Activated naive CD8-positive, alpha-beta T cell treated with anti-CD3 and anti-CD28 coated beads for 36 hours (primary cell): ENCODE results near the gene MEOX1. TPM values are rescaled to one million over a fixed set of nuclear protein-coding genes. Genes with fewer than 3 reads are reported as not detected.

ENCODE experiments used
- DNase-seq: peaks from one replicate; pipeline ENCODE4 v3.0.0; 2021
- H3K27ac Mint-ChIP-seq: one replicate; pipeline ENCODE4 v1.8.0; 2022; ENCODE audit warnings: mild to moderate bottlenecking, moderate library complexity, mixed read lengths
- H3K27me3 Mint-ChIP-seq: one replicate; pipeline ENCODE4 v1.8.0; 2022; ENCODE audit warnings: mild to moderate bottlenecking, mixed read lengths
- H3K36me3 Mint-ChIP-seq: one replicate; pipeline ENCODE4 v1.8.0; 2021; ENCODE audit warnings: mild to moderate bottlenecking, mixed read lengths
- H3K4me1 Mint-ChIP-seq: one replicate; pipeline ENCODE4 v1.8.0; 2021; ENCODE audit warnings: mixed read lengths
- H3K4me3 Mint-ChIP-seq: one replicate; pipeline ENCODE4 v1.8.0; 2022; ENCODE audit warnings: mild to moderate bottlenecking, moderate library complexity, mixed read lengths
- H3K9me3 Mint-ChIP-seq: one replicate; pipeline ENCODE4 v1.8.0; 2022; ENCODE audit warnings: mixed read lengths
- total RNA-seq, 2 experiments: library from RNA; stranded (reverse); gene quantifications; one replicate each; pipeline ENCODE4 v1.2.3, GENCODE V29; 2021

MEOX1 gene
- total RNA-seq, 2 experiments from 2014 or later = 0.14 to 0.25 TPM

DNA sequence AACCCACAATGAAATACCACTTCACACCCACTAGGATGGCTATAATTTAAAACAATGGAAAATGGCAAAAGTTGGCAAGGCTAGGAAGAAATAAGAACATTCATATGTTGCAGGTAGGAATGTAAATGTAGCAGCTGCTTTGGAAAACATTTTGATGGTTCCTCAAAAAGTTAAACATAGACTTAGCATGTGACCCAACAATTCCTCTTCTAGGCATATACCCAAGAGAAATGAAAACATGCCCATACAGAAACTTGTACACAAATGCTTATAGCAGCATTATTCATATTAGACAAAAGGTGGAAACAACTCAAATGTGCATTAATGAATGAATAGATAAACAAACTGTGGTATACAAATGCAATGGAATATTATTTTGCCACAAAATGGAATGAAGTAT is 36.1 kb downstream of the MEOX1 start:
- Mint-ChIP-seq H3K36me3 (no peaks in the 10 kb centered on the region), H3K4me1 (no peaks in the 10 kb centered on the region), H3K4me3 (no peak overlapping the region), H3K27ac (no peak overlapping the region), H3K27me3 (peaks cover 19% of the 10 kb centered on the region), H3K9me3 (no peaks in the 10 kb centered on the region)
- DNase-seq = no peak

GRCh38 chr17:43620581-43620980 is 41.1 kb downstream of the MEOX1 start:
- no peaks in the 10 kb centered on the region for H3K36me3 Mint-ChIP-seq
- peaks cover 9% of the 10 kb centered on the region for H3K27me3 Mint-ChIP-seq
- no peak overlapping the region for H3K4me3 Mint-ChIP-seq
- DNase-seq = no peak
- no peaks in the 10 kb centered on the region for H3K9me3 Mint-ChIP-seq
- H3K27ac Mint-ChIP-seq = no peak overlapping the region
- no peaks in the 10 kb centered on the region for H3K4me1 Mint-ChIP-seq

DNA sequence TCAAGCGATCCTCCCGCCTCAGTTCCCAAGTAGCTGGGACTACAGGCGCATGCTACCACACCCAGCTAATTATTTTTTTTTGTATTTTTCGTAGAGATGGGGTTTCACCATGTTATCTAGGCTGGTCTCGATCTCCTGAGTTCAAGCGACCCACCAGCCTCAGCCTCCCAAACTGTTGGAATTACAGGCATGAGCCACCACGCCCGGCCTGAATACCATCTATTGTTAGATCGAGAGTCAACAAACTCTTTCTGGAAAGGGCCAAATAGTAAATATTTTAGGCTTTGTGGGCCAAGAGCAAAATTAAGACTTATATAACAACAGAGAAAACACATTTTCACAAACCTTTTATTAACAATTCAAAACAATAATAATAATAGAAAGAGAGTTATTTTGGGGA is 41.6 kb downstream of the MEOX1 start:
- Mint-ChIP-seq H3K36me3 (no peaks in the 10 kb centered on the region), H3K27ac (no peak overlapping the region), H3K9me3 (no peaks in the 10 kb centered on the region), H3K4me1 (no peaks in the 10 kb centered on the region), H3K4me3 (no peak overlapping the region), H3K27me3 (peaks cover 9% of the 10 kb centered on the region)
- no peak for DNase-seq

- DNase-seq = no peak
- no peaks in the 10 kb centered on the region for H3K36me3 Mint-ChIP-seq
- H3K4me3 Mint-ChIP-seq = no peak overlapping the region
- peaks cover 5% of the 10 kb centered on the region for H3K27me3 Mint-ChIP-seq
- H3K4me1 Mint-ChIP-seq = no peaks in the 10 kb centered on the region
- no peak overlapping the region for H3K27ac Mint-ChIP-seq
- H3K9me3 Mint-ChIP-seq = no peaks in the 10 kb centered on the region
These were observed 42.0 kb downstream of the MEOX1 start for GRCh38 chr17:43619705-43620104.

GRCh38 chr17:43618276-43618675 is 43.4 kb downstream of the MEOX1 start:
- no peak overlapping the region for H3K4me3 Mint-ChIP-seq
- no peak overlapping the region for H3K27ac Mint-ChIP-seq
- H3K36me3 Mint-ChIP-seq = no peaks in the 10 kb centered on the region
- H3K9me3 Mint-ChIP-seq = no peaks in the 10 kb centered on the region
- no peak for DNase-seq
- H3K27me3 Mint-ChIP-seq = no peaks in the 10 kb centered on the region
- no peaks in the 10 kb centered on the region for H3K4me1 Mint-ChIP-seq

DNA sequence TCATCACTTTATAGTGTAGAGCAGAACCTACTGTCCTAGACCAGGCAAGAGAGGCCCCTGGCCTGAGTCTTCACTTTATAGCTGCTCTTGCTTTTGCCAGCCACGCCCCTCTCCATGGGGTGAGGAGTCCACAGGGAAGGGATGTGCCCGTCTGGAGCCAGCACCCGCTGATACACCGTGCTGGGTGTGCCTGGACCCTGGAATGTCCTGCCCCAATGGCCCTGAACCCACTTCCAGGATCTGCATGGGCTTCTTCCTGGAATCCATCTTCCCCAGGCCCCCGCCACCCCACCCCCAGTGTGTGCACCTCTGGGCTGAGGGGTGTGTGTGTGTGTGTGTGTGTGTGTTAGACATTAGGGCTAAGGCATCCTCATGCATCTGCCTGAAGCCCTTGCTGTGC is 44.9 kb downstream of the MEOX1 start:
- H3K27me3 Mint-ChIP-seq = no peaks in the 10 kb centered on the region
- no peaks in the 10 kb centered on the region for H3K36me3 Mint-ChIP-seq
- no peak overlapping the region for H3K4me3 Mint-ChIP-seq
- H3K9me3 Mint-ChIP-seq = no peaks in the 10 kb centered on the region
- no peak for DNase-seq
- H3K27ac Mint-ChIP-seq = no peak overlapping the region
- no peaks in the 10 kb centered on the region for H3K4me1 Mint-ChIP-seq

GRCh38 chr17:43616421-43616820 is 45.3 kb downstream of the MEOX1 start:
- Mint-ChIP-seq H3K27me3 (no peaks in the 10 kb centered on the region), H3K9me3 (no peaks in the 10 kb centered on the region), H3K4me3 (no peak overlapping the region), H3K27ac (no peak overlapping the region), H3K36me3 (no peaks in the 10 kb centered on the region), H3K4me1 (no peaks in the 10 kb centered on the region)
- no peak for DNase-seq

DNA sequence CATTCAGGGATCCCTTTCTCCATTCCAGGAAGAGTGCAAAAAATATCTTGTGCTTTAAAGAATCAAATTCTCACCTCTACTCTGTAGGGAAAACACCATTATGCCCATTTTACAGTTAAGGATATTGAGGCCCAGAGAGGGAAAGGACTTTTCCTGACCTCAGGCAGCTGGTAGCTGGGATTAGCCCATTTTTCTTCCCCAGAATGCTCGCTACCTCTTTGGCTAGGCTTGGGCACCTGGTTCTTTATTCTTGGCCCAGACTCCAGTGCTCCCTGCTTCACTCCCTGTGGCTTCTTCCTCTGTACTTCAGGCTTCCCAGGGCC is 45.7 kb downstream of the MEOX1 start:
- Mint-ChIP-seq H3K9me3 (no peaks in the 10 kb centered on the region), H3K27me3 (no peaks in the 10 kb centered on the region), H3K4me1 (no peaks in the 10 kb centered on the region), H3K4me3 (no peak overlapping the region), H3K36me3 (no peaks in the 10 kb centered on the region), H3K27ac (no peak overlapping the region)
- DNase-seq = no peak

DNA sequence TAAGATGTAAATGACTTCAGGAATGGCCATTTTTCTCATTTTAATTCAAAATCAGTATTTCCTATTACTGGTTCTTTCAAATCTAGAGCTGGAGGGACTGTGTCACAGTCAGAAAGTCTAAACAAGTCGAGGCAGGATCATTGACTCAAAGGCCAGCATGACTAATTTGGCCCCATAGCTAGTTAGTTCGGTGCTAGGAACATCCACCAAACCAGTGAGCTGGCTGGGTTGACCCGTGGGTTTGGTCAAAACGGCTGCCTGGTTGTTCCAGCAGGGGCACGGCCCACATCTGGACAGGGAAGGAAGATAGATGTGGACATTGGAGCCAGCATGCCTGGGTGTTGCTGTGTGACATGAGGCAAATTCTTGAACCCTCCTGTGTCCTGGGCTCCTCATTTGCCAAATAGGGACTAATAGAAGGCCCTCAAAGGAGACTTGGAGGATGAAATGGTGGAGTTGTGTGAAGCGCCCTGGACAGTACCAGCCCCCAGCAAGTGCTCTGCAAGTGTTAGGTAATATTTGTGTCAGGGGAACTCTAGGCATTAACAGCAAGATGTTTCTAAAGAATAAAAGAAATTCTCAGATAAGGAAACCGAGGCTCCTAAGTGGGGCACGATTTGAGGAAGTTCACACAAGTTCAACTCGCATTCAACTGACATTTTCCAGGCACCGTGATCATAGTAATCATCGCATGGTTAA is 46.2 kb downstream of the MEOX1 start:
- Mint-ChIP-seq H3K27ac (no peak overlapping the region), H3K4me3 (no peak overlapping the region), H3K27me3 (no peaks in the 10 kb centered on the region), H3K4me1 (no peaks in the 10 kb centered on the region), H3K9me3 (no peaks in the 10 kb centered on the region), H3K36me3 (no peaks in the 10 kb centered on the region)
- no peak for DNase-seq

DNA sequence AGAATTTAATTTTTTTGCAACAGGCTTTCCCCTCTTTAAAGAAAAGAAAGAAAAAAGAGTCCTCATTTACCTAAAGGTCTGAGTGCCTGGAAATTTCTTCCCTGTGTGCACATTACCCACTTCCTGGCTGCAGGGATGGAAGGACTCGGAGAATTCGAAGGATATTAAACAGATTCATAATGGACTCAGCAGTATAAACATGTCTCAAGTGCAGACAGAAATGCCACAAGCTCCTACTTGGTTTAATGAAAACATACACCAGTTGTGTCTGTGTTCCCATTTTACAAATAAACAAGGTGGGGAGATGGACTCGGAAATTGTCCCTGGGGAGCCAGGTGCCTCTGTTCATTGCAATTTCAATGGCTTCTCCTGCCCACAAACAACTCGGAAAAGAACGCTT is 47.2 kb downstream of the MEOX1 start:
- Mint-ChIP-seq H3K4me1 (no peaks in the 10 kb centered on the region), H3K9me3 (no peaks in the 10 kb centered on the region), H3K27ac (no peak overlapping the region), H3K4me3 (no peak overlapping the region), H3K36me3 (no peaks in the 10 kb centered on the region), H3K27me3 (no peaks in the 10 kb centered on the region)
- DNase-seq = no peak

DNA sequence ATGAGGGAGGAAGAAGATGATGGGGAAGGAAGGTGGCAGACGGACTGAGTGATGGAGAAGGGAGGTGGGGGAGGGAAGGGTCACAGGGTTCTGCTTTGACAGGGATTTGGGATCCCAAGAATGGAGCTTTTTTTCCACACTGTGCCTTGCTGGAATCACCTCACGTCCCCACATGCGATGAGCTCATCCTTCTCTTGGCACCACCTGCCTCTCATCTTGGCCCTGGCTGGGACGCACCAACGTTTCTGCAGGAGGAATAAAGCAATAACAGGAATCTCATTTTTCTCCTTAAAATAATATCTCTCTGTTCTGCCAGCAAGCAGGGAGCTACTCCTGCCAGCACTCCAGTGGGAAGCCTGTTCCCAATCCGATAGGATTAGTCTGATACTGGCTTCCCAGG is 47.8 kb downstream of the MEOX1 start:
- Mint-ChIP-seq H3K36me3 (no peaks in the 10 kb centered on the region), H3K27ac (no peak overlapping the region), H3K9me3 (no peaks in the 10 kb centered on the region), H3K4me3 (no peak overlapping the region), H3K4me1 (no peaks in the 10 kb centered on the region), H3K27me3 (no peaks in the 10 kb centered on the region)
- no peak for DNase-seq

GRCh38 chr17:43612515-43612914 is 49.2 kb downstream of the MEOX1 start:
- H3K4me1 Mint-ChIP-seq = peaks cover 3% of the 10 kb centered on the region
- no peak for DNase-seq
- no peaks in the 10 kb centered on the region for H3K27me3 Mint-ChIP-seq
- no peak overlapping the region for H3K4me3 Mint-ChIP-seq
- no peaks in the 10 kb centered on the region for H3K36me3 Mint-ChIP-seq
- no peaks in the 10 kb centered on the region for H3K9me3 Mint-ChIP-seq
- no peak overlapping the region for H3K27ac Mint-ChIP-seq

GRCh38 chr17:43611230-43611969 is 50.3 kb downstream of the MEOX1 start:
- H3K36me3 Mint-ChIP-seq = no peaks in the 10 kb centered on the region
- no peaks in the 10 kb centered on the region for H3K9me3 Mint-ChIP-seq
- DNase-seq = no peak
- no peak overlapping the region for H3K4me3 Mint-ChIP-seq
- peaks cover 3% of the 10 kb centered on the region for H3K4me1 Mint-ChIP-seq
- no peaks in the 10 kb centered on the region for H3K27me3 Mint-ChIP-seq
- no peak overlapping the region for H3K27ac Mint-ChIP-seq

DNA sequence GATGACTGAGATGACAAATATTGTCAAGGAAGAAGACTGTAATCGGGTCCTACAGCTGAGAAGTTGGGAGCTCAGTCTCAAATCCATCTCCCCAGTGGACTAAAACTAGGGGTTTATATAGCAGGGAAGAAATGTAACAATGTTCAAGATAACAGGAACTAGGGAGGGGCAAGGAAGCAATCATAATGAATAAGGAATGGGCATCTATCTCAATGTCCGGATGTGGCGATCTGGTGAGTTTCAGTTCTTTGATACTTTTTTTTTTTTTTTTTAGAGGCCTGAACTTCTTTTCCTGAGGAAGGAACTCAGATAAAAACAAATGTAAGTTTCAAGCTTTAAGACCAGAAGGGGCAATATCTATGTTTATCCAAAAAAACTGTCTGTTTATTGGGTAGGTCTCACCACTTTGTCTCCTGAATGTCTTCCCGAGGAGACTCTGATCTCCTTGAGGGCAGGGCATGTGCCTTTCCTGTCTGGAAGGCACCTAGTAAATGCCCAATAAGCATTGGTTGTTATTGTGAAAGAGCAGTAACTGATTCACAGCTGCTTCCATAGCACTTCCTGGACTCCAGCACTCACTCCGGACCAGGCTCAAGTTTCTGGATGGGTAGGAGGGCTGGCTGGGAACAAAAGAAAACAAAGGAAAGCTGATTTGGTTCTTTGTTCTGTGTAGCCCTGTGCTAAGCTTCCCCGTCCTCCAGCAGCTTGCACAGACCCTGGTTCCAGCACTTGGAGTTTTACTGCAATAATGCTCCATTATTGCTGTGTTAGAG is 51.9 kb downstream of the MEOX1 start:
- no peak overlapping the region for H3K4me3 Mint-ChIP-seq
- H3K4me1 Mint-ChIP-seq = peaks cover 3% of the 10 kb centered on the region
- H3K9me3 Mint-ChIP-seq = no peaks in the 10 kb centered on the region
- H3K27ac Mint-ChIP-seq = no peak overlapping the region
- no peak for DNase-seq
- H3K27me3 Mint-ChIP-seq = no peaks in the 10 kb centered on the region
- no peaks in the 10 kb centered on the region for H3K36me3 Mint-ChIP-seq

- Mint-ChIP-seq H3K36me3 (no peaks in the 10 kb centered on the region), H3K4me3 (no peak overlapping the region), H3K27me3 (no peaks in the 10 kb centered on the region), H3K4me1 (peaks cover 3% of the 10 kb centered on the region), H3K27ac (no peak overlapping the region), H3K9me3 (no peaks in the 10 kb centered on the region)
- DNase-seq = peak; percentile 63
These were observed 53.4 kb downstream of the MEOX1 start for GRCh38 chr17:43608313-43608712.
